Ectodermal cell (in vitro differentiated cells): ENCODE data around the gene TUBGCP2.

ENCODE experiments used
- H3K27ac ChIP-seq: 2 replicates; pipeline ENCODE4 v1.7.0; 2013; ENCODE audit warnings: mild to moderate bottlenecking, low read depth, low read length; ENCODE audit not compliant: insufficient read depth, poor library complexity, severe bottlenecking
- H3K27me3 ChIP-seq: 2 replicates; pipeline ENCODE4 v1.7.0; 2013; ENCODE audit warnings: mild to moderate bottlenecking, low read length; ENCODE audit not compliant: insufficient read depth, control insufficient read depth, poor library complexity, severe bottlenecking
- H3K36me3 ChIP-seq: one replicate; pipeline ENCODE4 v1.7.0; 2013; ENCODE audit warnings: low read length; ENCODE audit not compliant: control insufficient read depth, insufficient read depth
- H3K4me1 ChIP-seq: one replicate; pipeline ENCODE4 v1.7.0; 2013; ENCODE audit warnings: low read length; ENCODE audit not compliant: control insufficient read depth, insufficient read depth
- H3K4me3 ChIP-seq: 2 replicates; pipeline ENCODE4 v1.7.0; 2013; ENCODE audit warnings: low read depth, low read length, control low read depth; ENCODE audit not compliant: insufficient read depth
- H3K9me3 ChIP-seq: 2 replicates; pipeline ENCODE4 v1.7.0; 2013; ENCODE audit warnings: mild to moderate bottlenecking, low read length, moderate library complexity; ENCODE audit not compliant: control insufficient read depth
- WGBS, 2 experiments: methylation state at CpG; one replicate each; pipeline ENCODE4 v1.1.7; 2013; ENCODE audit warnings: missing lambda C conversion rate in 2 of 2; 5-methylcytosine and 5-hydroxymethylcytosine counted together

TUBGCP2 gene

GRCh38 chr10:133287832-133288500 is 20.7 kb downstream of the TUBGCP2 start:
- no peaks in the 10 kb centered on the region for H3K9me3 ChIP-seq
- H3K36me3 ChIP-seq = peaks cover 22% of the 10 kb centered on the region
- H3K4me3 ChIP-seq = no peak overlapping the region
- H3K4me1 ChIP-seq = no peaks in the 10 kb centered on the region
- no peak overlapping the region for H3K27ac ChIP-seq
- WGBS, 2 experiments = 94 to 95% methylated on average over 46 of the region's 46 CpGs
- no peaks in the 10 kb centered on the region for H3K27me3 ChIP-seq

GRCh38 chr10:133286366-133286765 is 22.3 kb downstream of the TUBGCP2 start:
- Histone ChIP-seq H3K4me3 (no peak overlapping the region), H3K36me3 (peaks cover 19% of the 10 kb centered on the region)
- WGBS, 2 experiments = 90 to 91% methylated on average over 18 of the region's 18 CpGs

GRCh38 chr10:133285217-133285616 is 23.5 kb downstream of the TUBGCP2 start:
- Histone ChIP-seq H3K4me3 (no peak overlapping the region), H3K36me3 (peaks cover 19% of the 10 kb centered on the region), H3K4me1 (no peaks in the 10 kb centered on the region), H3K27me3 (no peaks in the 10 kb centered on the region), H3K9me3 (no peaks in the 10 kb centered on the region), H3K27ac (no peak overlapping the region)
- WGBS, 2 experiments = 93 to 95% methylated on average over 36 of the region's 36 CpGs

More at GRCh38 chr10:133286366-133286765, 22.3 kb downstream of the TUBGCP2 start:
- Histone ChIP-seq H3K4me1 (no peaks in the 10 kb centered on the region), H3K9me3 (no peaks in the 10 kb centered on the region), H3K27ac (no peak overlapping the region), H3K27me3 (no peaks in the 10 kb centered on the region)

- no peak overlapping the region for H3K4me3 ChIP-seq
- H3K36me3 ChIP-seq = peaks cover 12% of the 10 kb centered on the region
- H3K27ac ChIP-seq = no peak overlapping the region
- 95 to 96% methylated on average over 24 of the region's 24 CpGs for WGBS, 2 experiments
- no peaks in the 10 kb centered on the region for H3K27me3 ChIP-seq
- H3K4me1 ChIP-seq = no peaks in the 10 kb centered on the region
- no peaks in the 10 kb centered on the region for H3K9me3 ChIP-seq
Observed at GRCh38 chr10:133283931-133284330, 24.7 kb downstream of the TUBGCP2 start.

- 93 to 96% methylated on average over 24 of the region's 24 CpGs for WGBS, 2 experiments
- H3K27me3 ChIP-seq = no peaks in the 10 kb centered on the region
- no peak overlapping the region for H3K4me3 ChIP-seq
- H3K36me3 ChIP-seq = peaks cover 10% of the 10 kb centered on the region
- no peaks in the 10 kb centered on the region for H3K4me1 ChIP-seq
- no peaks in the 10 kb centered on the region for H3K9me3 ChIP-seq
- no peak overlapping the region for H3K27ac ChIP-seq
Observed at GRCh38 chr10:133282846-133283390, 25.8 kb downstream of the TUBGCP2 start.

- no peak overlapping the region for H3K4me3 ChIP-seq
- H3K27me3 ChIP-seq = peaks cover 2% of the 10 kb centered on the region
- no peaks in the 10 kb centered on the region for H3K9me3 ChIP-seq
- WGBS, 2 experiments = 93 to 95% methylated on average over 38 of the region's 38 CpGs
- peaks cover 3% of the 10 kb centered on the region for H3K4me1 ChIP-seq
- H3K27ac ChIP-seq = no peak overlapping the region
- H3K36me3 ChIP-seq = peaks cover 7% of the 10 kb centered on the region
Observed at GRCh38 chr10:133281628-133282372, 26.9 kb downstream of the TUBGCP2 start.

GRCh38 chr10:133281084-133281483 is 27.6 kb downstream of the TUBGCP2 start:
- Histone ChIP-seq H3K27me3 (peaks cover 9% of the 10 kb centered on the region), H3K4me1 (peaks cover 9% of the 10 kb centered on the region), H3K4me3 (no peak overlapping the region), H3K27ac (no peak overlapping the region), H3K9me3 (no peaks in the 10 kb centered on the region), H3K36me3 (peaks cover 4% of the 10 kb centered on the region)
- 96 to 97% methylated on average over 14 of the region's 15 CpGs for WGBS, 2 experiments

GRCh38 chr10:133280391-133281059 is 28.1 kb downstream of the TUBGCP2 start:
- no peaks in the 10 kb centered on the region for H3K9me3 ChIP-seq
- H3K27me3 ChIP-seq = peaks cover 15% of the 10 kb centered on the region
- no peaks in the 10 kb centered on the region for H3K36me3 ChIP-seq
- peaks cover 15% of the 10 kb centered on the region for H3K4me1 ChIP-seq
- 93% methylated on average over 10 of the region's 10 CpGs for WGBS, 2 experiments
- no peak overlapping the region for H3K4me3 ChIP-seq
- no peak overlapping the region for H3K27ac ChIP-seq

GRCh38 chr10:133279326-133280226 is 29.1 kb downstream of the TUBGCP2 start:
- H3K4me3 ChIP-seq = no peak overlapping the region
- no peaks in the 10 kb centered on the region for H3K36me3 ChIP-seq
- H3K27ac ChIP-seq = no peak overlapping the region
- H3K27me3 ChIP-seq = peaks cover 20% of the 10 kb centered on the region
- no peaks in the 10 kb centered on the region for H3K9me3 ChIP-seq
- peaks cover 23% of the 10 kb centered on the region for H3K4me1 ChIP-seq
- WGBS, 2 experiments = 94 to 95% methylated on average over 24 of the region's 24 CpGs
